KBM-7 (cell line): ENCODE data around the gene RPLP2.
A peak's percentile ranks its signal among the peaks of the same experiment; 100 is the strongest.

Experiments
- DNase-seq: peaks from one replicate; pipeline ENCODE4 v3.0.0-alpha.2; 2015
- in situ Hi-C: fragments of 300-500 bp; cut with MboI; formaldehyde crosslinking; loops from 2 replicates; pipeline ENCODE4 v1.14.3; 2020; ENCODE audit warnings: low sequenced_read_pairs, low pct_unique_long_range_greater_than_20kb, mixed read lengths

Gene RPLP2

DNA sequence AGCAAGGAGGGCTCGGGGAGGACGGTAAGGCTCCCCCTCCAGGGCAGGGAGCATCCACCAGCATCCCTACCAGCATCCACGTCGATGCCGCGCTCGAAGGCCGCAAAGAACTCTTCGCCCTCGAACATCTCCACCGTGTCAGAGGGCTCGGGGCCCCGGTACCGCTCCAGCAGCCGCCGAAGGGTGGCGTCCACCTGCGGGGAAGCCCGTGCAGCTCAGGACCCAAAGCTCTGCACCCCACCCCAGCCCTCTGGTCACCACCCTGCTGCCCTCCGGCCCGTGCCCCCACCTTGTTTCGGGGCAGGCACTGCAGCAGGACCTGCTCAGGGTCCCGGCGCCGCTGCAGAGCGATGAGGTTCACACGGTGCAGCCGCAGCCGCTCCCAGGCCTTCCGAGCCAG is 9.3 kb upstream of the RPLP2 start:
- in situ Hi-C loops: no loop called here
- no peak for DNase-seq

DNA sequence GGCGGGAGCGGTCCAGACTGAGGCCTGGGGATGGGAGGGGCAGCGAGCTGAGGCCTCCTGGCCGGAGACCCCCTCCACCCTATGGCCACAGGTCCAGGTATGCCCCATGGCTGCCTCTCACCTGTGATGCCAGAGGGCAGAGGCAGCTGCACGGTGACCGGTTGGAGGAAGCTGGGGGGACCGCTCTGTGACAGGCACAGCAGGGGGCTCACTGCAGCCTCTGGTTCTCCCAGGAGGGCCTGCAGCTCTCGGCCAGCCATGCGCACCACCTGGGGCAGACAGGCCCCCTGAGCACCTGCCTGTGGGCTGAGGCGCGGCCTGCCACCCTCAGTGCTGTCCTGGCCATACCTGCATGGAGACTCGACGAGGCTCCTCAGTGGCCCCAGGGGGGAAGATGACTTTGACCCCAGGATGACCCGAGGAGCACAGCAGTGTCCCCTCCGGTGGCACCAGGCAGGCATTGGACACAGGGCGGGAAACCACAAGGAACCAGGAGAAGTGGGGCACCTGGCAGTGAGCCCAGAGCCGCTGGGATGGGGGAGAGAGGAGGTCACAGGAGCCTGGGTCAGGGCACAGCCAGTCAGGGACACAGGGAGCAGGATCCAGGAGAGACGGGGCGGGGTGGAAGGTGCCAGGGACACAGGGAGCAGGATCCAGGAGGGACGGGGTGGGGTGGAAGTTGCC is 8.5 kb upstream of the RPLP2 start:
- in situ Hi-C loops: no loop called here
- no peak for DNase-seq

DNA sequence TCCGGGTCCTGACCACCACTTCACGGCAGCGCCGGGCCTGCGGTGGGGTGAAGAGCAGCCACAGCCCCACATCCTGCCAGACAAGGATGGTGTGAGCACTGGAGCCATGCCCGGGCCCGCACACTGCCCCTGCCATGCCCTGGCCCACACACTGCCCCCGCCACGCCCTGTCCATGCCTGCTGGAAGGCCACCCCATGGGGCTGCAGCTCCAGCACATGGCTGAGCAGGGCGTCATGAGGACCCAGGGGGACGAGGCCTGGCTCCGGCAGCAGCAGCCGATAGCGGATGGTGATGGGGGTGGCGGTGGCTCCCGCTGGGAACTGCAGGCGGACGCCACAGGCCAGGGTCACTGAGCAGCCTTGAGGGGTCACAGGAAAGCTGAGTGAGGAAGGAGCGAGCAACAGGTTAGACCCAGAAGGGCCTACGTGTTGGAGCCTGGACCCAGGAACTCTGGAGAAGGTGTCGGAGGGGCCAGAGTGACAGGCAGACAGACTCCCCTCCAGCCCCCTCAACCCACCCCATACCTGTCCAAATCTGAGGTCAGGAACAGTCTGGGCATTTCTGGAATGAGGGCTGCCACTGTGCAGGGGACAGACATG is 7.6 kb upstream of the RPLP2 start:
- DNase-seq: no peak
- in situ Hi-C loops: no loop called here

DNA sequence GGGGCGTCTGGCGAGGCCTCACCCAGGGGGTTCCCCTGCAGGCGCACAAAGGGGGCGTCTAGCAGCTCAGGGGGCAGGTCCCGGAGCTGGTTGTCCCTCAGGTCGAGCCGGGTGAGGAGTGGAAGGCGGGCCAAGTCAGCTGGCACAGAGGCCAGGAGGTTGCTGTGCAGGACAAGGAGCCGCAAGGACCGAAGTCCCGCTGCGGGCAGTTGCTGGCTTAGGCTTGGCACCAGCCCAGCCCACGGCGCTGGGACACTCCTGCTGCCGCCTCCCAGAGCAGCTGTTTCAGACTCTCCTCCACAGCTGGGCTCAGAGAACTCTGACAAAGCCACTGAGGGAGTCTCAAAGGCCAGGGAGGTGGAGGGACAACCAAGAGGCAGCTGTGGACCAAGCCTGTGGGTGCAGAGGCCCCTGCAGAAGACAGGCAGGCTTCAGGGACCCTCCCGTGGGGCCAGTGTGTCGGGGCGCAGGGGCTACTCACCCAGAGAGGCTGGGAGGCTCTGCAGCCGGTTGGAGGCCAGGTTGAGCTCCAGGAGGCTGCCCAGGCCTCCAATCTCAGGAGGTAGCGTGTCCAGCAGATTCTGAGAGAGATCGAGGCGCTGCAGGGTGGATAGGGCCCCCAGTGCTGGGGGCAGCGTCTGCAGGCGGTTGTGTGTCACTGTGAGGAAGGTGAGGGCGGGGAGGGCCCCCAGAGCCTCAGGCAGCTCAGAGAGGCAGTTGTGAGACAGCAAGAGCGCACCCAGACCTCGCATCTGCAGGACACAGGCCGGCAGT is 6.9 kb upstream of the RPLP2 start:
- in situ Hi-C loops: no loop called here
- DNase-seq: no peak

DNA sequence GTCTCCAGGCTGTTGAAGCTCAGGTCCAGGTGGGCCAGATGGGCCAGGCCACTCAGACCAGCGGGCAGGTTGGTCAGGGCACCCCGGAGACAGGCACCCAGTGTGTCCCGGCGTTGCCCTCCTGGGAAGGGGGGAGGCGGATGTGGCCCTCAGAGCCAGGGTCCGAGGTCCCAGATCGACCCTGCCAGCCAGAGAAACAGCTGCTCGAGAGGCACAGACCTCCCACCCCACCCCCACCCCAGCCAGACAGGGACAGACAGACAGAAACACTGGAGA is 6.4 kb upstream of the RPLP2 start:
- no peak for DNase-seq
- in situ Hi-C loops: no loop called here

DNA sequence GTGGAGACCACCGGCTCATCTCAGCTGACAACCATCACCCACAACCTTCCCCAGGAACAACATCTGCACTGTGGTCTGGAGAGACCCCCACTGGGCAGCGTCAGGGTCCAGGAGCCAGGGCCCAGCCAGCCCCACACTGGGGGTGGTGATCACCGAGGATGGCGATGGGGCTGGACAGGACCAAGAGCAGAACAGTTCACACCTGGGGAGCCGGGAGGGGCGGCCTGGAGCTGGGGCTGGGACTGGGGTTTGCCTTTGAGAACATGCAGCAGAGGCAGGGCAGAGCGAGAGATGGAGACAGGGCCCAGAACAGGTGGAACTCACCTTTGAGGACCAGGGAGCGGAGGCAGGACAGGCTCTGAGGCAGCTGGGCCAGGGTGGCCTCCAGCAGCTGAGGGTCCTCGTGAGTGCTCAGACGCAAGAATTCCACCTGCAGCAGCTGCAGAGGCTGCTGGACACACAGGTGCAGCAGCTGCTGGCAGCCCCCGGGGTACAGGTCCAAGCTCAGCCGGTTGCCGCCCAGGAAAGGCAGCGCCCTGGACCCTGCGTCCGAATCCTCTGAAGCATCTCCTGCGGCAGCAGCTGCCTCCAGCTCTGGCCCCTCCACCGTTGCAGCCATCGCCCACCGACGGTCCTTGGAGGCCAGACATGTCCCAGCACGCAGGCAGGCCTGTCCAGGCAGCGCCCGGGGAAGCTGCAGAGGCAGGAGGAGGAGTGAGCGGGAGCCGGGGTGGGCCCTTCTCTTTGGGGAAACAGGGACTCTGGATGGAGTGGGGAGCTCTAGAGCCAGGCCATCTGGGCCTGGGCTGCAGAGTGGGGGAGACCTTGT is 5.8 kb upstream of the RPLP2 start:
- in situ Hi-C loops: no loop called here

DNA sequence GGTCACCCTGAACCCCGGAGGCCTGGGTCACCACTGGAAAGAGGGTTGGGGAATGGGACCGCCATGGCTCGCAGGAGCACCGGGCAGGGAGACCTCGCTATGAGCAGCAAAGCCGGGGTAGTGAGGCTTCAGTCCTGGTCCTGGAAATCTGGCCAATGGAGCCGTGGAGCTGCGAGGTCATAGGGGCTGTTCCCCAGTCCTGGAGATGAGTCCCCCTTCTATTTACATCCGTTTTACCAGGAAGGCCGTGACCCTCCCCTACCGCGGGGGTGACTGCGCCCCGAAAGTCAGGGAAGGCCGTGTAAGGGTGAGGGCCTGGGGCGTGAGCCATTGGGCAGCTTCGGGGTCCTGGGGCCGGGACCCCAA is 5.2 kb upstream of the RPLP2 start:
- in situ Hi-C loops: no loop called here
- no peak for DNase-seq

More for the DNA sequence above, 5.8 kb upstream of the RPLP2 start:
- DNase-seq: peak; percentile 47

DNA sequence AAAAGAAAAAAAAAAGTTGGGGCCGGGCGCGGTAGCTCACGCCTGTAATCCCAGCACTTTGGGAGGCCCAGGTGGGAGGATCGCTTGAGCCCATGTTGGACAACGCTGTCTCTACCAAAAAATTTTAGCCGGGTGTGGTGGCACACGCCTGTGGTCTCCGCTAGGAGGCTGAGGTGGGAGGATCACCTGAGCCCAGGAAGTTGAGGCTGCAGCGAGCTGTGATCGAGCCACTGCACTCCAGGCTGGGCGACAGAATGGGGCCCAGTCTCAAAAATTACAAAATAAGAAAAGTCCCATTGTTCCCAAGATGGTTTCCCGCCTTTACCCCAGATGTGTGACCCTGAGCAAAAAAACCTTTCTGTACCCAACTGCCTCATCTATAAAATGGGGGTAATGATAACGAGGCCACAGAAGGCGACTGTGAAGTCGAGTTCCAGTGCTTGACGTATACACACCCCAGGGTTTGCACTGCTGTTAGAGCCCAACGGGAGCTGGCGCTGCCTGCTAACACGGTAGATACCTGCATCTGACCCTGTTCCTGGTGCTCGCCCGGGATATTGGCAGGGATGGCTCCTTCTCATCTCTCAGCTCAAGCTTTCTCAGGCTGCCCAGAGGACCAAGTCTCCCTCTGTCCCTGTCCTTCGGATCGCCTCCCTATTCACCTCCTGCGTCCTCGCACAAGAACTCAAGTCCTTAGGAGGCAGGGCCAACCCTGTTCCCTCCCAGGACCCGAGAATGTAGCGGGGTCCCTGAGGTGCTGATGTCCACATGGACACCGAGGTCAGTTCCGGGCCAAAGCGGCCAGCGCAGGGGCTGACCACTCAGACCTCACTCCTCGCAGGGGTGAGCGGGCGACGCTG is 1.1 kb upstream of the RPLP2 start:
- DNase-seq: no peak
- in situ Hi-C loops: no loop called here

DNA sequence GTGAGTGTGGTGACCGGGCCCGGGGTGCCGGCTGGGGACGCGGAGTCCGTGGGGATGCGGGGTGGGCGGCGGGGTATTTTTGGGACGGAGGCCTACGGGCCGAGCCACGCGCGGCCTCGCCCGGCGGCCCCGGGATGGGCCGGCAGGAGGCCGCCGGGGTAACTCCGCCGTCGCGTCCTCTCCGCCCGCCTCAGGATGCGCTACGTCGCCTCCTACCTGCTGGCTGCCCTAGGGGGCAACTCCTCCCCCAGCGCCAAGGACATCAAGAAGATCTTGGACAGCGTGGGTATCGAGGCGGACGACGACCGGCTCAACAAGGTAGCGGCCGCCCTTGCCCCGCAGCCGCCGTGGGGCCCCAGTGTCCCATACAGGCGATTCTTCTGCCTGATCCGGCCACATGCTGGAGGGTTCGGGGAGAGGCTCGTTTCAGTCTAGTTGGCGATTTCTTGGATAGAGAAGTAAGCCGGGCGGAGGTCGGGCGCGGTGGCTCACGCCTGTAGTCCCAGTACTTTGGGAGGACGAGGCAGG is 337 bp downstream of the RPLP2 start:
- no peak for DNase-seq
- in situ Hi-C loops: no loop called here

DNA sequence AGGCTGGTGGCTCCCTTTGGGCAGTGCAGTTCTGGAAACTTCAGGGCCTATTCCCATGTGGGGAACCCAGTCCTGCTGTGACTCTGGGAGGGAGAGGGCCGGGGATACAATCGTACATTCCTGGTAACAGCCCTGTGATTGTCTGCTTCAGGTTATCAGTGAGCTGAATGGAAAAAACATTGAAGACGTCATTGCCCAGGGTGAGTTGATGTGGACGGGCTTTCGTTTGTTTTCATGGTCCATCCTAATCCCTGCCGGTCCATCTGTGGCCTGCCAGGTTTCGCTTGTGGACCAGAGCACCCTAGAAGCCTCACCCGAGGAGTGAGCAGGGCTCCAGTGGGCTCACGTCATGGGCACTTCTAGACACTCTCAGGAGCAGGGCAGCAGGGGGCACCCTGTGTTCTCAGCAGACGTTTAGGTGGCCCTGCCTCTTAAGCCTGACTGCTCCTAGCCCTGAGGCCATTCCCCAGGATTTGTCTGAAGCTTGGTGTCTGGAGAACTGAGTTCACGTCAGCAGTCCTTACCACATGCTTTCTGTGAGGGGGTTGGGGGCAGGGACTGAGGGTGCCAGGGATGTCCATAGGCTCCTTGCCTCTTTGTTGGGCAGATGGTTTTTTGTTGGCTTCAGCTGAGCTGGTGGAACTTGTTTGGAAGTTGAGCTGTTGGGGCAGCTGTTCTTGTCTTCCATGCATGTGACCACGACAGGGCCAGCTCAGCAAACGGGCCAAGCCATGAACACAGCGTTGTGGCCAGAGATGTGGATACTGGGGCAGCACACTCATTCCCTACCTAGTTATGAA is 1.9 kb downstream of the RPLP2 start:
- in situ Hi-C loops: no loop called here
- DNase-seq: no peak

DNA sequence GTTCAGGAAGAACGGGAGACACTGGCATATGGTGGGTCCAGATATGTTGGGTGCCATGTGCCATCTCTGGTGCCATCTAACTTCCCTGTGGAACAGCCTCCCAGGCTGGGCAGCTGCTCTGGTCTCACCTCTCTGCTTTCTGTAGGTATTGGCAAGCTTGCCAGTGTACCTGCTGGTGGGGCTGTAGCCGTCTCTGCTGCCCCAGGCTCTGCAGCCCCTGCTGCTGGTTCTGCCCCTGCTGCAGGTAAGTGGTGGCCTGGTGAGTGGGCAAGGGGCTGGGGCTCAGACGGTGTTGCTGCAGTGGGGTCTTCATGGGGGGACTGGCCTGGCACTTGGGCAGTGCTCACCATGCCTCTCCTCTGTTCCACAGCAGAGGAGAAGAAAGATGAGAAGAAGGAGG is 2.6 kb downstream of the RPLP2 start:
- no peak for DNase-seq
- in situ Hi-C loops: no loop called here

DNA sequence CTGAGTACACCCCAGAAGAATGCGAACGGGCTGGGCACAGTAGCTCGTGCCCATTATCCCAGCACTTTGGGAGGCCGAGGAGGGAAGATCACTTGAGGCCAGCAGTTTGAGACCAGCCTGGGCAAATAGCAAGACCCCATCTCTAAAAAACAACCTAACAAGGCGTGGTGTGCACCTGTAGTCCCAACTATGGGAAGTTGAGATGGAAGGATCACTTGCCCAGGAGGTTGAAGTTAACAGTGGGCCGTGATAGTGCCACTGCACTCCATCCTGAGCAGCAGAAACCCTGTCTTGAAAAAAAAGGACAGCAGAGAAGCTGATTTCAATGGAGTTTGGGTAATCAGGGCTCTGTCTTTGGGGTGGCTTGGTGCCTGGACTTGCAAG is 3.3 kb downstream of the RPLP2 start:
- in situ Hi-C loops: no loop called here
- no peak for DNase-seq

DNA sequence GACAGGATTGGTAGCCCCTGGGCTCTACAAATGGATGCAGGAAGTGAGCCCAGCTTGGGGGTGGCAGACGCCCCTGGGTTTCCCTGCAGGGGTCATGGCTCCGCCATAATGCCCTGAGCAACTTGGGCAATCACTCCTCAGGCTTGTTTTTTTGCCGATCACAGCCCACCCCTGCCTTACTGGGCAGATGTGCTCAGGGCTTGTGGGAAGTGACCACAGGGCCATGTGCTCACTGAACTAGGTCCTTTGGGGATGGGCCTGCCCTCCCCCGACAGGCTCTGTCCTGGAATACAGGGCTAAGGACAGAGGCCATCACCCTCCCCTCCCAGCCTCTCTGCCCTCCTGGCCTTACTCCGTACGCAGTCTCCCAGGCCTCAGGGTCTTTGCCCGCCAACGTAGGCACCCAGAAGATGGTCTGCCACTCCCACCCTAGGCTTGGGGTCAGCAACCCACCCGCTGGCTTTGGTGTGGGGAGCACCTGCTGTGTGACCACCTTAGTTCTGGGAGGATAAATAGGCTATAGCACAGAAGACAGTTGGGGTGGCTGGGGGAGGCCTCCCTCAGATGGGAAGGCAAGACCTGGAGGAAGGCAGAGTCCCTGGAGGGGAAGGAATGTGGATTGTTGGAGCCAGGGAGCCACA is 3.8 kb downstream of the RPLP2 start:
- DNase-seq: no peak
- in situ Hi-C loops: no loop called here

DNA sequence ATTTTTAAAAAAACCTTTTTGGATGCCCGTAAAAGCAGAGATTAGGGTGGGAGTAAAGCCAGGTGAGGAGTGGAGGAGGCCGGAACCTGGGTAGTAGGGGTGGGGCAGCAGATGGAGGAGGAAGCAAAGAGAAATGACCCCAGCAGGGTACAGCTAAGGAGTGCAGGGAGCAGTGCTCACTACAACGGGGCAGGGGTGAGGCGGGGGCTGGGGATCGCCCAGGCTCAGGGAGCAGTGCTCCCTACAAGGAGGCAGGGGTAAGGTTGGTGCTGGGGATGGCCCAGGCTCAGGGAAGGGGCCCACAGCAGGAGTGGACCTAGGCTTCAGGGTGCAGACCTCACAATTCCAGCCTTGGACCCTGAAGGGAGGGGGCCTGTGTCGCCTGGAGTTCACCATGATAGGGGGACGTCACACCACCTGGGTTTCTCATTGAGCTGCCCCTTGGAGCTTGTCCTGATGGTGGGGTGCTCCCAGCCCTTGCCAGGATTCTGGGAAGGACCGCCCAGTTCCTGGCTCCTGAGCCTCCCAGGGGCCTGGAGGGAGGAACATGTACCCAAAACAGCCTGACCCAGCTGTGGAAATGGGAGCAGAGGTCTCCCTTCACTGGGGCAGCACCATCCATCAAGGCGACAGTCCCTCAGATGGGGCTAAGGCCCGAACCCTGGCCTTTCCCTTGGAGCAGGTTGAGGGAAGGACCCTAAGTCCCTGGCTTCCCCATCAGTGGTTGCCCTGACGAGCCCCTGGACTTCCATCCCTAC is 6.1 kb downstream of the RPLP2 start:
- in situ Hi-C loops: no loop called here
- no peak for DNase-seq

DNA sequence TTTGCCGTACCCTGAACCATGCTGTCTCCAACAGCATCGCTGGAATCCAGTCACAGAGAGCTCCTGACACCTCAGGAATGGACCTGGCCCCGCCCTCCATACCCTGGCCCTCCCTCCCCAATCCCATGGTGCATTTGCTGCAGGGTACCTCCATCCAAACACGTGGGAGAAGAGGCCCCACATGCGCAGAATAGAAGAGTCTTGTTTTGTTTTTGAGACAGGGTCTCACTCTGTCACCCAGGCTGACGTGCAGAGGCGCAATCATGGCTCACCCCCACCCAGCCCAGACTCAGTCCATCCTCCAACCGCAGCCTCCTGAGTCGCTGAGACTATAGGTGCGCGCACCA is 6.6 kb downstream of the RPLP2 start:
- in situ Hi-C loops: no loop called here

DNA sequence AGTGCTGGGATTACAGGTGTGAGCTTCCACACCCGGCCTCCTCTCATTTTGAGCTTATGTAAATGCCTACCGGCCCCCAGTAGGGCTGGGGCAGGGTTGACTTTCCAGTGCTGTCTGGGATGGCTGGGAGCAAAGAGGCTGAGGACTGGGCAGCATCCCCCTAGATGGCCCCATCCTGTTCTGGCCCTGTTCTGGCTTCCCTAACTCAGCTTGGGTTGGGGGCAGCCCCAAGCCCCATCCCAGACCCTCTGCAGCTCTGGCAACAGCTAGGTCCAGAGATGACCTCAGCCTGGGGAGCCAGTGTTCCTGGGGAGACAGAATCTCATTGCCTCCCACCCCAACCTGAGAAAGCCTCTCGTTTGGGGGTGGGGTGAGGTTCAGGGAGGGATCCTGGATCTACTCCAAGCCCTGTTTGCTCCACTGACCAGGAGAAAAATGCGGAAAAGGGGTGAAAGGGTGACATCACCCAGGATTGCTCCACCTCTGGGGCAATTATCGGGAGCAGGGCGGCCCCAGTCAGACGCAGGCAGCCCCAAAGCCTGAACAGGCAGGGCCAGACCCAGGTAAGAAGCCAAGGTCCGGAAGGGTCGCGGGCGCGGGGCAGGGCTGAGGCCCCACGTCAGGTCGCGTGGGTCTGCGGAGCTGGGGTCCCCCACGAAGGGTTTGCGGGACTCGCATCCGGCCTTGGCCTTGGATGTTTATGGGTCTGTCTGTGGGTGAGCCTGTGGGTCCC is 8.8 kb downstream of the RPLP2 start, which contains the start of gene PNPLA2:
Gene PNPLA2, plus strand, starts transcription at position 519 of the 733 bp plus-strand sequence. CDS start 805 bp downstream, outside the sequence.
- in situ Hi-C loops: no loop called here
- DNase-seq: no peak

More for the DNA sequence above, 6.6 kb downstream of the RPLP2 start:
- DNase-seq: no peak
